SU-DHL-6 (cell line): ENCODE data around the gene SMOC2.

Experiments used
- EZH2phosphoT487 ChIP-seq: fragments of 200-600 bp; sonication (generic), shearing (Covaris generic); conservative IDR thresholded peaks from 2 replicates; pipeline ENCODE4 v1.6.1; 2018; ENCODE audit warnings: mild to moderate bottlenecking, antibody characterized with exemption, low read length, moderate library complexity, mixed read lengths
- TF ChIP-seq, protein P1 (sequence below): fragments of 200-600 bp; sonication (generic); IDR thresholded peaks from one replicate; pipeline ENCODE4 v1.5.1; 2017; ENCODE audit warnings: antibody characterized with exemption, mild to moderate bottlenecking, low read length, moderate library complexity; ENCODE audit not compliant: insufficient read depth, poor library complexity, severe bottlenecking

- TF ChIP-seq, protein P1, sequence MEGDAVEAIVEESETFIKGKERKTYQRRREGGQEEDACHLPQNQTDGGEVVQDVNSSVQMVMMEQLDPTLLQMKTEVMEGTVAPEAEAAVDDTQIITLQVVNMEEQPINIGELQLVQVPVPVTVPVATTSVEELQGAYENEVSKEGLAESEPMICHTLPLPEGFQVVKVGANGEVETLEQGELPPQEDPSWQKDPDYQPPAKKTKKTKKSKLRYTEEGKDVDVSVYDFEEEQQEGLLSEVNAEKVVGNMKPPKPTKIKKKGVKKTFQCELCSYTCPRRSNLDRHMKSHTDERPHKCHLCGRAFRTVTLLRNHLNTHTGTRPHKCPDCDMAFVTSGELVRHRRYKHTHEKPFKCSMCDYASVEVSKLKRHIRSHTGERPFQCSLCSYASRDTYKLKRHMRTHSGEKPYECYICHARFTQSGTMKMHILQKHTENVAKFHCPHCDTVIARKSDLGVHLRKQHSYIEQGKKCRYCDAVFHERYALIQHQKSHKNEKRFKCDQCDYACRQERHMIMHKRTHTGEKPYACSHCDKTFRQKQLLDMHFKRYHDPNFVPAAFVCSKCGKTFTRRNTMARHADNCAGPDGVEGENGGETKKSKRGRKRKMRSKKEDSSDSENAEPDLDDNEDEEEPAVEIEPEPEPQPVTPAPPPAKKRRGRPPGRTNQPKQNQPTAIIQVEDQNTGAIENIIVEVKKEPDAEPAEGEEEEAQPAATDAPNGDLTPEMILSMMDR, result no peak
- TF ChIP-seq EZH2phosphoT487, result no peak
Observed at GRCh38 chr6:168714547-168715260, 273.7 kb downstream of the SMOC2 start.
